HL-60 (cell line): ENCODE results near the gene CNGA2.

Experiments used
- CTCF ChIP-seq: IDR thresholded peaks from one replicate; pipeline ENCODE4 v1.5.1; 2011; ENCODE audit warnings: low read length, control low read depth, inconsistent platforms; ENCODE audit not compliant: insufficient read depth
- GABPA ChIP-seq: IDR thresholded peaks from 2 replicates; pipeline ENCODE4 v1.6.1; 2012; ENCODE audit warnings: low read depth
- POLR2AphosphoS5 ChIP-seq: IDR thresholded peaks from 2 replicates; pipeline ENCODE4 v1.6.1; 2012; ENCODE audit warnings: low read depth
- REST ChIP-seq: IDR thresholded peaks from 2 replicates; pipeline ENCODE4 v1.6.1; 2012; ENCODE audit warnings: low read depth; ENCODE audit not compliant: insufficient replicate concordance

- TF ChIP-seq CTCF: no peak
- TF ChIP-seq REST: no peak
- no peak for TF ChIP-seq GABPA
- TF ChIP-seq POLR2AphosphoS5: no peak
These were observed 59.3 kb downstream of the CNGA2 start for GRCh38 chrX:151793886-151794285.
